Measurements from ENCODE around the gene FSTL4. TPM values are rescaled to one million over a fixed set of nuclear protein-coding genes. Genes with fewer than 3 reads are reported as not detected.

Gene FSTL4
- total and polyA plus RNA-seq, 9 donors = 0.07 to 0.22 (median 0.15) TPM; not detected in 4

GRCh38 chr5:133556551-133556950 is 55.8 kb downstream of the FSTL4 start:
- H3K9me3 ChIP-seq = no peaks in the 10 kb centered on the region
- DNase-seq = no peak
- H3K27me3 ChIP-seq = no peaks in the 10 kb centered on the region
- no peaks in the 10 kb centered on the region for H3K4me1 ChIP-seq (ENCODE audit: insufficient read depth)
- no peak overlapping the region for H3K27ac ChIP-seq
- H3K4me3 ChIP-seq = no peak overlapping the region
- TF ChIP-seq POLR2A (IDR thresholded peaks at IDR 0.05) = no peak
- TF ChIP-seq CTCF (IDR thresholded peaks at IDR 0.05) = no peak
- TF ChIP-seq EP300 (IDR thresholded peaks at IDR 0.05) = no peak
- H3K36me3 ChIP-seq = no peaks in the 10 kb centered on the region
- WGBS, 3 donors = 66 to 83% (median 70%) methylated on average over 4 of the region's 4 CpGs
- intact Hi-C loops (cut with DNase I) = no loop called here

GRCh38 chr5:133554279-133554678 is 58.1 kb downstream of the FSTL4 start:
- Histone ChIP-seq H3K36me3 (no peaks in the 10 kb centered on the region), H3K27ac (no peak overlapping the region), H3K4me3 (no peak overlapping the region), H3K9me3 (no peaks in the 10 kb centered on the region), H3K27me3 (no peaks in the 10 kb centered on the region), H3K4me1 (ENCODE audit: insufficient read depth) (no peaks in the 10 kb centered on the region)
- 65 to 66% (median 65%) methylated on average over 6 of the region's 6 CpGs for WGBS, 3 donors
- no peak for DNase-seq
- intact Hi-C loops (cut with DNase I) = no loop called here
- TF ChIP-seq POLR2A (IDR thresholded peaks at IDR 0.05) (no peak), EP300 (IDR thresholded peaks at IDR 0.05) (no peak), CTCF (IDR thresholded peaks at IDR 0.05) (no peak)

GRCh38 chr5:133552925-133553525 is 59.3 kb downstream of the FSTL4 start:
- TF ChIP-seq CTCF (IDR thresholded peaks at IDR 0.05) (no peak), EP300 (IDR thresholded peaks at IDR 0.05) (no peak), POLR2A (IDR thresholded peaks at IDR 0.05) (no peak)
- no peak for DNase-seq
- Histone ChIP-seq H3K9me3 (no peaks in the 10 kb centered on the region), H3K36me3 (no peaks in the 10 kb centered on the region), H3K4me1 (ENCODE audit: insufficient read depth) (no peaks in the 10 kb centered on the region), H3K27ac (no peak overlapping the region), H3K27me3 (no peaks in the 10 kb centered on the region), H3K4me3 (no peak overlapping the region)
- WGBS, 3 donors = 24 to 31% (median 27%) methylated on average over 13 of the region's 13 CpGs
- intact Hi-C loops (cut with DNase I) = no loop called here

- WGBS, 3 donors = 90 to 100% (median 95%) methylated on average over 1 of the region's 1 CpG
- Histone ChIP-seq H3K4me3 (no peak overlapping the region), H3K36me3 (no peaks in the 10 kb centered on the region), H3K27ac (no peak overlapping the region), H3K4me1 (ENCODE audit: insufficient read depth) (no peaks in the 10 kb centered on the region), H3K27me3 (no peaks in the 10 kb centered on the region), H3K9me3 (no peaks in the 10 kb centered on the region)
- no peak for TF ChIP-seq CTCF (IDR thresholded peaks at IDR 0.05)
- TF ChIP-seq EP300 (IDR thresholded peaks at IDR 0.05) = no peak
- TF ChIP-seq POLR2A (IDR thresholded peaks at IDR 0.05) = no peak
- no peak for DNase-seq
- intact Hi-C loops (cut with DNase I) = no loop called here
Observed at GRCh38 chr5:133546500-133546899, 65.8 kb downstream of the FSTL4 start.

Data from ovary (tissue), 9 donors.